Activated T-cell treated with anti-CD3 and anti-CD28 coated beads, Interleukin-2, amount 50 U/mL, for 4 hours (primary cell): ENCODE measurements around the gene MMP1. TPM values are rescaled to one million over a fixed set of nuclear protein-coding genes. Genes with fewer than 3 reads are reported as not detected.
"Not testable (repeated sequence)": the region's sequence is repeated elsewhere in the genome, so short reads cannot be mapped to it uniquely, and the experiment has no call there.

Source experiments
- ATAC-seq, 2 donors: fragments of 200-7000 bp; cut with Tn5 transposase; one replicate each; pipeline ENCODE4 v1.10.0; 2021
- DNase-seq: peaks from one replicate; pipeline ENCODE4 v3.0.0-alpha.2; 2020
- H3K27me3 Mint-ChIP-seq: one replicate; pipeline ENCODE4 v1.8.0; 2021; ENCODE audit warnings: low read depth, mixed read lengths
- H3K36me3 Mint-ChIP-seq: one replicate; pipeline ENCODE4 v1.8.0; 2022; ENCODE audit warnings: mixed read lengths; ENCODE audit not compliant: insufficient read depth
- H3K4me1 Mint-ChIP-seq: one replicate; pipeline ENCODE4 v1.8.0; 2021; ENCODE audit warnings: low read depth, mixed read lengths
- H3K4me3 Mint-ChIP-seq: one replicate; pipeline ENCODE4 v1.8.0; 2021; ENCODE audit warnings: mild to moderate bottlenecking, moderate library complexity, mixed read lengths
- H3K9me3 Mint-ChIP-seq: one replicate; pipeline ENCODE4 v1.8.0; 2021; ENCODE audit warnings: mixed read lengths
- total RNA-seq, 3 donors: library from RNA; stranded (reverse); gene quantifications; one replicate each; pipeline ENCODE4 v1.2.1, GENCODE V29; 2021

The MMP1 gene
- total RNA-seq, 3 donors from 2014 or later: not detected

DNA sequence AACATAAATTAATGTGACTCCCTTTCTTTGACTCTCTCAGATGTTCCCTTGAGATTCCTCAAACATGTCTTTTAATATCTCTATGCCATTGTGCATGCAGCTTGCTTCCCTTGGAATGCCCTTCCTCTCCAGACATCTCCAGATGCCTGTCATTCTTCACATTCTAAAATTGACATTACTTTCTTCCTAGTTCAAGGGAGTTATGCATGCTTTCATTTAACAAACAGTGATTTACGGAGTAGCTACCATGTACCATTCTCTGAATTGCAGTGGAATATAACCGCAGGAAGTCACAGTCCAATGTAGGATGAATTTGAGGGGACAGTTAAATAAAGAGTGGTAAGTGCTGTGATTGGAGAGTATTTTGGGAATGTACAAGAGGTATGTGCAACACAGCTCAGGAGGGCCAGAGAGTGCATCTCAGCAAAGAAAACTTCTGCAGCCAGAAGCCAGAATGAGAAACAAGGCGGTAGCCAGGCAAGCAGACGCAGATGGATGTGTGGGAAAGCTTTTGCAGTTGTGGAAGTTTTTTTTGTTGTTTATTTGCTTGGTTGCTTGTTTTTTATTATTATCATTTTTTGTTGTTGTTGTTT lies 36.2 kb downstream of the MMP1 start:
- H3K27me3 Mint-ChIP-seq: peaks cover 10% of the 10 kb centered on the region
- DNase-seq (no peak), ATAC-seq (no peak)
- H3K36me3 Mint-ChIP-seq: no peaks in the 10 kb centered on the region
- no peaks in the 10 kb centered on the region for H3K9me3 Mint-ChIP-seq
- H3K4me1 Mint-ChIP-seq: no peaks in the 10 kb centered on the region
- no peak overlapping the region for H3K4me3 Mint-ChIP-seq

DNA sequence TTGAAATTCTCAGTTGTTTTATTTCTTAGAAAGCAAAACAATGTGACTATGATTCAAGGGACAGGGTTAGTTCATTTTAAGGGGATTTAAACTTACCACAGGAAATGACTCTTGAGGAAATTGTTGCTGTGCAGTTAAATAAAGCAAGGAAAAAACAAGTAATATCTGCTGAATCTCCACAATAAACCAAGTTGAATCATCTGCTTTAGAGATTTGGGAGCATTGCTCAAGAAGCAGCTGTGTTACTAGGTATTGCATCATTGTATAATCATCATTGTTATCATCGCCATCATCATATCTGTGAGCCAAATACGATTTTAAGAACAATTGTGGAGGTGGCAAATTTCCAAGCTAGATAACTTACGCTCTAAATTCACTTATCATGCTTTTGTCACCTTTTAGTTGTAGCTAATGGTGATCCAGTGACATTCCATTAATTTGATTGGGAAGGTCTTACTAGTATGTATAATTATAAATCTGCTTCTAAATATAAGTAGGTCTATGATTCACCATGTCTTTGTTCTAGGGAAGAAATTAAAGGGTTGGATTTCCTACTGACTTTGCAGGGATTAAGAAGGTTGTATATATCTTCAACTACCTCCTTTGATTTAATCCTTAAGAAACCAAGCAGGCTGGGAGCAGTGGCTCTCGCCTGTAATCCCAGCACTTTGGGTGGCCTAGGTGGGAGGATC lies 37.5 kb downstream of the MMP1 start:
- Mint-ChIP-seq H3K4me3 (no peak overlapping the region), H3K9me3 (no peaks in the 10 kb centered on the region), H3K27me3 (peaks cover 17% of the 10 kb centered on the region), H3K4me1 (no peaks in the 10 kb centered on the region), H3K36me3 (no peaks in the 10 kb centered on the region)
- ATAC-seq (peak in 1 of 2 donors; percentile 10), DNase-seq (no peak)

GRCh38 chr11:102757823-102758549 lies 40.0 kb downstream of the MMP1 start:
- Mint-ChIP-seq H3K27me3 (peaks cover 19% of the 10 kb centered on the region), H3K36me3 (no peaks in the 10 kb centered on the region), H3K9me3 (no peaks in the 10 kb centered on the region), H3K4me1 (no peaks in the 10 kb centered on the region), H3K4me3 (no peak overlapping the region)
- DNase-seq: no peak
- no peak for ATAC-seq

GRCh38 chr11:102753267-102753666 lies 44.7 kb downstream of the MMP1 start:
- no peaks in the 10 kb centered on the region for H3K4me1 Mint-ChIP-seq
- DNase-seq (no peak), ATAC-seq (no peak)
- H3K36me3 Mint-ChIP-seq: no peaks in the 10 kb centered on the region
- no peaks in the 10 kb centered on the region for H3K9me3 Mint-ChIP-seq
- peaks cover 24% of the 10 kb centered on the region for H3K27me3 Mint-ChIP-seq
- no peak overlapping the region for H3K4me3 Mint-ChIP-seq

DNA sequence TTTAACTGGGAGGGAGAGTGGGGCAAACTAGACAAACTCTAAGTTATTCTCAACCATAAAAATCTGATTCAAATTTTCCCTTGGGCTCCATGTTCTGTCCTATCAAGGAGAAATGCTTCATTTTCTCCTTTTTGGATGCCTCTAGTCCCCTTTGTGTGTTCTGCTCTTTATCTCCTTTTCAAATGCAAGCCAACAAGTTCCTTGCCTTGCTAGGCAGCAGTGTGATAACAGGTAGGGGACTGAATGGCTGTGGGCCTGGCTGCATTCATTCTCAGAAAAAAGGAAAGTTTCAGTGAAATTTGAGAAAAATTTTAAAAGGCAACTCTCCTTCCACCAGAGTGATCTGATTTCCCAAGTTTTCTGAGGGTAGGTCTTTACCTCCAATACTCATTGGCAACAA lies 46.3 kb downstream of the MMP1 start:
- Mint-ChIP-seq H3K36me3 (no peaks in the 10 kb centered on the region), H3K4me3 (no peak overlapping the region), H3K9me3 (peaks cover 7% of the 10 kb centered on the region), H3K4me1 (no peaks in the 10 kb centered on the region), H3K27me3 (peaks cover 21% of the 10 kb centered on the region)
- DNase-seq: no peak
- ATAC-seq: no peak

DNA sequence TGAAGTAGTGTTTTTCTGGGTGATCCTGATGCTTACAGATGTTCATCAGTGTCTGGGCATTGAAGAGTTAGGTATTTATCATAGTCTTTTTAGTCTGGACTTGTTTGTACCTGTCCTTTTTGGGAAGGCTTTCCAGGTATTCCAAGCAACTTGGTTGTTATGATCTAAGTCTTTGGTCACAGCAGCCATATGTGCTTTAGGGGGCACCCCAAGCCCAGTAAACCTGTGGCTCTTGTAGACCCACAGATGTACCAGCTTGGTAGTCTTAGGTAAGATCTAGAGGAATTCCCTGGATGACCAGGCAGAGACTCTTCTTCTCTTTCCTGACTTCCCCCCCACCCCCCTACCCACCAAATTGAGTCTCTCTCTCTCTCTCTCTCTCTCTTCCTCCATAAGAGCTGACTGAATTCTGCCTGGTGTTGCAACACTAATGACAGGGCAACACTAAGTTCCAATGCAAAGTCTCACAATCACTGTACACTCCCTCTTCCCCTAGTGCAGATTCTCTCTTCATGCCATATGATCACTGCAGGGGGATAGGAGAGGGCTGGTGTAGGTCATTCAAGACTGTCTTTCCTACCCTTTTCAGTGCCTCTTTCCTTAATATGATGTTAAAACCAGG lies 48.7 kb downstream of the MMP1 start:
- Mint-ChIP-seq H3K9me3 (peaks cover 7% of the 10 kb centered on the region), H3K4me1 (no peaks in the 10 kb centered on the region), H3K27me3 (peaks cover 15% of the 10 kb centered on the region), H3K4me3 (no peak overlapping the region), H3K36me3 (no peaks in the 10 kb centered on the region)
- DNase-seq: no peak
- no peak for ATAC-seq

DNA sequence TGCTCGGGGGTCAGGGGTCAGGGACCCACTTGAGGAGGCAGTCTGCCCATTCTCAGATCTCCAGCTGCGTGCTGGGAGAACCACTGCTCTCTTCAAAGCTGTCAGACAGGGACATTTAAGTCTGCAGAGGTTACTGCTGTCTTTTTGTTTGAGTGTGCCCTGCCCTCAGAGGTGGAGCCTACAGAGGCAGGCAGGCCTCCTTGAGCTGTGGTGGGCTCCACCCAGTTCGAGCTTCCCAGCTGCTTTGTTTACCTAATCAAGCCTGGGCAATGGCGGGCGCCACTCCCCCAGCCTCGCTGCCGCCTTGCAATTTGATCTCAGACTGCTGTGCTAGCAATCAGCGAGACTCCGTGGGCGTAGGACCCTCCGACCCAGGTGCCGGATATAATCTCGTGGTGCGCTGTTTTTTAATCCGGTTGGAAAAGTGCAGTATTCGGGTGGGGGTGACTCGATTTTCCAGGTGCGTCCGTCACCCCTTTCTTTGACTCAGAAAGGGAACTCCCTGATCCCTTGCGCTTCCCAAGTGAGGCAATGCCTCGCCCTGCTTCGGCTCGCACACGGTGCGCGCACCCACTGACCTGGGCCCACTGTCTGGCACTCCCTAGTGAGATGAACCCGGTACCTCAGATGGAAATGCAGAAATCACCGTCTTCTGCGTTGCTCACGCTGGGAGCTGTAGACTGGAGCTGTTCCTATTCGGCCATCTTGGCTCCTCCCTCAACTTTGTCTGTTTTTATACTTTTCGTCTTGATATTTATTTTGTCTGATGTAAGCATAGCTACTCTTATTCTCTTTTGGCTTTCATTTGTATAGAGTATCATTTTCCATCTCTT lies 51.0 kb downstream of the MMP1 start:
- H3K4me1 Mint-ChIP-seq, H3K27me3 Mint-ChIP-seq, H3K9me3 Mint-ChIP-seq, H3K4me3 Mint-ChIP-seq, DNase-seq, ATAC-seq, H3K36me3 Mint-ChIP-seq: not testable (repeated sequence)

Other genes with a start within 250 kb of the MMP1 start
- gene MMP20, start 172.8 kb downstream of the MMP1 start, total RNA-seq: not detected
- not detected for gene MMP27, start 92.4 kb downstream of the MMP1 start, total RNA-seq
- gene MMP8, start 73.2 kb downstream of the MMP1 start, total RNA-seq: not detected
- gene MMP10, start 17.5 kb downstream of the MMP1 start, total RNA-seq: under 1 TPM in 1 of 3 donors, not detected in 2; 0.42 TPM
- not detected for gene MMP3, start 45.4 kb upstream of the MMP1 start, total RNA-seq
- not detected for gene MMP12, start 76.8 kb upstream of the MMP1 start, total RNA-seq
- not detected for gene MMP13, start 157.6 kb upstream of the MMP1 start, total RNA-seq